Smooth muscle cell of the brain vasculature (primary cell): ENCODE results near the gene ZNF592.

ENCODE experiments used
- DNase-seq: peaks from one replicate; pipeline ENCODE4 v3.0.0-alpha.2; 2012; ENCODE audit warnings: low read depth, low spot score

ZNF592 gene

DNA sequence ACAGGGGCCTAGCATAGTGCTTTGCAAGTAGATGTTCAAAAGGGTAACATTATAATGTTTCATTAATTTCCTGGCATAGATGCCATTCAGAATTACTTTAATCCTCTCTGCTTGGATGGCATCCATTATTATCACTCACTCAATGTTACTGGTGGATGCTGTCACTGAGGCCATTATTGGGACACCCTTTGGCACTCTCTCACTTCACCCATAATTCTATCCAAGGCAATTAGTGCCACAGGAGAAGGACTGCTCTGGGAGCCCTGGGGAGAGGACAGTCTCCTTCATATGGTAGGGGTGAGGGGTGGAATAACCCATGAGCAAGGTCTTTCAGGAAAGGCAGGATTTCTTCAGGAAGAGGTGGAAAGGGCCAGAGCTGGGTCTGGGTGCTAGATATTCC, 107.4 kb downstream of the ZNF592 start:
- DNase-seq: no peak
